GM19468 (cell line): ENCODE data around the gene KIAA0040.

Experiments
- ATAC-seq: cut with Tn5 transposase; IDR thresholded peaks from one replicate; pipeline ENCODE4 v1.9.1; 2021; ENCODE audit warnings: mild to moderate bottlenecking, moderate library complexity, moderate number of reproducible peaks; ENCODE audit not compliant: unreplicated experiment; ENCODE audit errors: extremely low read depth

The KIAA0040 gene

GRCh38 chr1:175192630-175193526 is at the start of gene KIAA0040:
KIAA0040 (minus strand) TSS chr1:175192776; CDS start chr1:175161013, 31,763 bp downstream.
- ATAC-seq = peak; percentile 27

- ATAC-seq = peak; percentile 69
Measured at GRCh38 chr1:175237389-175237788, 44.8 kb upstream of the KIAA0040 start.

- no peak for ATAC-seq
Measured at GRCh38 chr1:175234639-175235038, 42.1 kb upstream of the KIAA0040 start.

- ATAC-seq = no peak
Measured at GRCh38 chr1:175232335-175232734, 39.8 kb upstream of the KIAA0040 start.

- no peak for ATAC-seq
Measured at GRCh38 chr1:175225805-175226129, 33.2 kb upstream of the KIAA0040 start.

GRCh38 chr1:175222296-175222938 is 29.8 kb upstream of the KIAA0040 start:
- no peak for ATAC-seq

GRCh38 chr1:175221557-175222175 is 29.1 kb upstream of the KIAA0040 start:
- no peak for ATAC-seq

GRCh38 chr1:175220853-175221556 is 28.4 kb upstream of the KIAA0040 start:
- no peak for ATAC-seq

GRCh38 chr1:175219774-175220173 is 27.2 kb upstream of the KIAA0040 start:
- ATAC-seq = no peak

GRCh38 chr1:175218786-175219434 is 26.3 kb upstream of the KIAA0040 start:
- ATAC-seq = no peak

GRCh38 chr1:175217721-175218531 is 25.4 kb upstream of the KIAA0040 start:
- no peak for ATAC-seq

GRCh38 chr1:175216444-175216843 is 23.9 kb upstream of the KIAA0040 start:
- ATAC-seq = no peak

- no peak for ATAC-seq
Measured at GRCh38 chr1:175211656-175212055, 19.1 kb upstream of the KIAA0040 start.

- ATAC-seq = no peak
Measured at GRCh38 chr1:175210744-175211143, 18.2 kb upstream of the KIAA0040 start.

- no peak for ATAC-seq
Measured at GRCh38 chr1:175209493-175209921, 16.9 kb upstream of the KIAA0040 start.

- ATAC-seq = peak; percentile 64
Measured at GRCh38 chr1:175208773-175209492, 16.4 kb upstream of the KIAA0040 start.

GRCh38 chr1:175207971-175208370 is 15.4 kb upstream of the KIAA0040 start:
- ATAC-seq = no peak

- no peak for ATAC-seq
Measured at GRCh38 chr1:175206687-175207086, 14.1 kb upstream of the KIAA0040 start.

- peak; percentile 69 for ATAC-seq
Measured at GRCh38 chr1:175204330-175204729, 11.8 kb upstream of the KIAA0040 start.
